Measurements from ENCODE around the gene EPB41L3. TPM values are rescaled to one million over a fixed set of nuclear protein-coding genes. Genes with fewer than 3 reads are reported as not detected.

The EPB41L3 gene
- 47.6 TPM for polyA plus RNA-seq (2013, experiment 1 of 2; ENCODE audit: insufficient read length)
- polyA plus RNA-seq (2013, experiment 2 of 2; ENCODE audit: insufficient read length), result 49.7 TPM

DNA sequence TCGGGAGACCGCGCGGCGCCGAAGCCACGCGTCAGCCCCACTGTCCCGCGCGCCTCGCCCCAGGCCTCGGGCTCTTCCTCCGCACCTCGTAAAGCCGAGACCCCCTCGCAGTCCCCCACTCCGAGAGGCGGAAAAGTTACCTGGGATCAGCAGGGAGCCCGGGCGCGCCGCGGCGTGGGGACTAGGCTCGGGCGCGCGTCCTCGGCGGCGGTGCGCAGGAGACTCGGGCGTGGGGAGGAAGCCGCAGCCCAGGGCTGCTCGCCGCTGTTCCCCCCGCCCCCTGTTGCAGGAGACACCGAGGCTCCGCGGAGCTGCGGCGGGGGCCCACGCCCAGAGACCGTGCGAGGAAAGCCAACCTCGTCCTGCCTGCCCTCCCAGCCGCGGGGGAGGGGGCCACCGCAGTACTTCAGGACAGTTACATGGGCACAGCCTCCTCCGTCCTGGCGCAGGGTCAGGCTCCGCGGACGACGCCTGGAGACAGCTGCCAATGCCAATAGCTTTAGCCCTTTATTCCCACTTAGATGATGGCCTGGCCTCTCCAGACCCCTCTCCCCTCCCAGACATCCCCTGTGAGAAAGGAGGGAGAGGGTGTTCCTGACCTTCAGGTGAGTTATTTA is at the start of gene EPB41L3:
Gene EPB41L3, minus strand, starts transcription at position 225 of the 617 bp plus-strand sequence. CDS start 54,814 bp downstream, outside the sequence.
- DNase-seq, result peak; percentile 45

DNA sequence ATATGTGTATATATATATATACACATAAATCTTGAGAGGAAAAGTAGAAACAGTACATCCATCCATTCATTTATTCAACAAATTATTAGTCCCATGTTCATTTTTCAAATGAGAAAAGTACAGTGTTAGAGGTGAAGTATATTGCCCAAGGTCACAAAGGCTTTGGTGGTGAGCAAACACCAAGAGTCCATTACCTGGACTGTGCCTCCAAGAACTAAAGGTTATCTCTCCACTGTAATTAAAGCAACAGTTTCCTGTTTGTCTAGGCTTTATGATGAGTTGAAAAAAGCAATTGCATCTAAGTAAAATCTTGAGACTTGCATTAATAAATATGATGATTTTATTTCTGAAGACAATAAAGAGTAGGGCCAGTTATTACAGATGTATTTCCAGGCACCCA is 44.7 kb upstream of the EPB41L3 start:
- DNase-seq, result no peak

DNA sequence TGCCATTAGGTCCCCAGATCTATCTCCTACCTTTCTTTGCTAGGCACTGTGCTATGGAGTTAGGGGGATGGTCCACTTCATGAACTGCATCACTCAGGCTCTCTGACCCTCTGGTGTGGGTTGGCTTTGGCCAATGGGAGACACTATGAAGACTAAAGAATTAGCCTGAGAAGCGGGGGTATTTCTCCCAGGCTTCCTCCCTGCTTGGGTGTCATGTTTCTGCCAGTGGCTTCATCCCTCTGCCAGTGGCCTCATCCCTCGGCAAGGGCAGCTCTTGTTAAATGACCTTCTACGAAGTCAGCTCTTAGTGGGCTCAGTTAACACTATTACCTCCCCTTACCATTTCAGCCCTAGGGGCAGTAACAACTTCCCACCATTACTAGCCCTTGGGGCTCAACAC is 41.9 kb upstream of the EPB41L3 start:
- DNase-seq, result no peak

- DNase-seq, result peak; percentile 73
Measured at GRCh38 chr18:5584746-5585417, 41.1 kb upstream of the EPB41L3 start.

DNA sequence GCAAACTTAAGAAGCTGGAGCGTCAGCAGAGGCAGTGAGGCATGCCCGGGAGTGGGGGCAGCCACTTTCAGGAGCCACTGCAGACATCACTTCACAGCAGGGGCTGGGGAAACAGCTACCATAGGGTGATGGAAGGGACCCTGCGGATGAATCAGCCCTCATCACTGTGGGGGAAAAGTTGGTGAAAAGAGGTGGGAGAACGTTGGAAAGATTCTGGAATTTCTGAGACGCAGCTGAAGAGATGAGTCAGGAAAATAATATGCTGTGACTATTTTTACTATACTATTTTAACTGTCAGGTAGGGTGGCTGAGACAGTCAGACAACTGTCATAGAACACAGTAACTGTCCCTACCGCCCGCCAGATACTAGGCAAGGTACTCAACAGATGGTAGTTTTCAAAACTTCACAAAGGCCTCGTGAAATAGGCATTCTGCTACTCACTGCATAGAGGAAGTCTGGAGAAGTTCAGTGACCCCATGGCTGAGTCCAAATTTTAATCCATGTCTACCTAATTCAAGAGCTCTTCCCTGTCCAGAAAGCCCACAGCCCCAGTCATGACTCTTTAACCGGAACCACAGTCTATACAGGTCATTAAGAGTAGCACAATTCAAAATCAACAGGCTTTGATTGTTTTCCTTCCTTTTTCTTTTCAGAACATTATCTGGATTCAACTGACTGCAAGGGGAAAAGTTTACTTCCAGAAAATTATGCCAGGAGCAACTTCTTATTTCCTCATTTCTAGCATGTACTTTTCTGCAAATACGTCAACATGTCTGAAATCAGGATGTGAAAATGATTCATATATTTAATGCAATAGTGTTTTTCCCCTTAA is 39.3 kb upstream of the EPB41L3 start:
- DNase-seq, result peak; percentile 74

DNA sequence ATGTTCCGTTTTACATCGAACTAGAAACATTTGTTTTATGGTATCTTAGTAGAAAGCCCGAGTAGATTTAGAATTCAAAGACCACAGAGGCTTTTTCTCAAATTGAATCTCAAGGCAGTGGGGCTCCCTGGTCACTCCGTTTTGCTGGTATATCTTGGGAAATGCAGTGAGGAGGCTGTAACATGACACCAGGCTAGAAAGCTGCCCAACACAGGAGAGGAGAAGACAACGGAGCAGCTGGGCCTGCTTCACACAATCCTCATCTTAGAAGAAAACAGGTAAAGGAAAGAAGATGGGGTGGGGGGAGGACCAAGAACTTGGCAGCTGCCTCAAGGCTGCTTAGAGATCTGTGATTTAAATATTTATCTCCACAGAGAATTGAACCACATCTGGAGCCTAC is 38.3 kb upstream of the EPB41L3 start:
- DNase-seq, result peak; percentile 63

GRCh38 chr18:5574843-5575242 is 31.0 kb upstream of the EPB41L3 start:
- no peak for DNase-seq

DNA sequence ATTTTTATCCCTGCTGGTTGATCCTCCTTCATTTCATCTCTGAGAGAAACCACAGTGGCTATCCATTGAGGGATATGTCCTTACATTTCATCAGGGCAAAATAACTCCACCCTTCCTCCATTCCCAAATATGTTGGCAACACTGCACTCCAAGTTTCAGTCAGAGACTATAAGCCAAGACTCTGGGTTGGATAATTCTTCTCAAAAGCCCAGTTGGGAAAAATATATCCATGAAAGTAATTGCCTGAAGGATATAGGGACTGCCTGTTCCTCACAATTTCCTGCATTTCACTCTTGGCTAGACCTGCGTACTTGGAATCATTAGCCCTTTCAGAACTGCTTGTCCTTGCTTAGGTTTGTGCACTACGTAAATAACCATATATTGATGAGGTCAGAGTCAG is 27.9 kb upstream of the EPB41L3 start:
- DNase-seq, result no peak

- peak; percentile 45 for DNase-seq
Measured at GRCh38 chr18:5570613-5571012, 26.8 kb upstream of the EPB41L3 start.

DNA sequence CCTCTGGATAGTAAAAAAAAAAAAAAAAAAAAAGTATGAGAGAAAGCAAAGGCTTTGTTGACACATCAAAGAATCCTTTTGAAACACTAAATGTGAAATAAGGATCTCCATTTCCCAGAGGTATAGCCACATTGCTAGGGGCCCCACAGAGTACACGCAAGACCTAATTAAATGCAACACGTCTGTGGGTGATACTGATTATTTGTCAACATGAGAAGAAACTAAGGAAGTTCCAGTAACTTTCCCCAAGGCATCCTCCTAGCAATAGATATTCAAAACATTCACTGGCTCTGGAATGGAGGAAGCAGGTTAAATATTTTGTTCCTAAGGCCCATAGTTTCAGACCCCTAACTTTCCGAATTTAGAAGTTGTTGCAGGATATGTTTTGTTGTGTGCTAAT is 24.6 kb upstream of the EPB41L3 start:
- no peak for DNase-seq

GRCh38 chr18:5558851-5559250 is 15.1 kb upstream of the EPB41L3 start:
- no peak for DNase-seq

DNA sequence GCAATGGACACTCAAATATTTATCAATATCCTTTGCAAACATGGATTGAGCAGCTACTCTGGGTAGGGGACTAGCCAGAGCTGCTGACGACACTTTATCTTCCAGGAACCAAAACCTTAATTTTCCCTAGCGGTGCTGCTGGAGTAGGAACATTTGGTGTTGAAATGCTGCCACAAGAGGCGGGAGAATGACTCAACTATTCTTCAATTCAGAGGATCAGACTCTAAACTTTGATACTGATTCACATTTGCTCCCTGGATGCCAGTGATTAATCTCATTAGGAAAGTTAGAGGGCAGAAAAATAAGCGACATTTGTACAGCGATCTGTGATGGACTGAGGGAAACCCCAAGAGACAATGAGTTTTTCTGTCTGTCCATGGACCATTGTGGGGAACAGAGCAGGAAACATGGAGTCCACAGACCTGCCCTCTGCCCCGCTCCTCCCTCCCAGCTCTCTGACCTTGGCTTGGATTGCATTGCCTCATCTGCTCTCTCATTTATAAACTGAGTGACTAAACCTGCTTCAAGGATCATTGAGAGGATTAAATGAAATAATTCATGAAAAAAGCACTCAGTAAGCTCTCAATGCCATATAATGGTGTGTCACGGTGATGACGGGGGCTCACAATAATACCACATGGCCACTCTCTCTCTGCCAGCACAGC is 12.6 kb upstream of the EPB41L3 start:
- DNase-seq, result peak; percentile 36

DNA sequence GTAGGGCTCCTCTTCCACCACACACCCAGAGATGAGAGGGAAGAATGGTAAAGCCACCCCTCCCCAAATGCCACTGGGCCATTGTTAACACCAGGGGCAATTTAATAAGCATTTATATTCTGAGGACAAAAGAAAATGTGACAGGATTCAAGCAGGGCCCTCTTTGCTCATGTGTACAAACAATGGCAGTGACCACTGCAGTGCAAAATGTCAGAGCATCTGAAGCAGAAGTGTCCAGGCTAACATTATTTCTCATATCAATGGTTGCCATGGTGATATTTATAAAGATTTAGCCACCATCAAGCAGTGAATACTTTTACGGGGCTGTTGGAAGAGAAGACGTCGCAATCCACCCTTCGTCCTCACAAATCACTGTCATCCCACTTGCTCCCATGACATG is 10.8 kb upstream of the EPB41L3 start:
- no peak for DNase-seq

- peak; percentile 69 for DNase-seq
Measured at GRCh38 chr18:5546660-5547059, 2.9 kb upstream of the EPB41L3 start.

GRCh38 chr18:5543036-5543680 is 639 bp downstream of the EPB41L3 start:
- no peak for DNase-seq

DNA sequence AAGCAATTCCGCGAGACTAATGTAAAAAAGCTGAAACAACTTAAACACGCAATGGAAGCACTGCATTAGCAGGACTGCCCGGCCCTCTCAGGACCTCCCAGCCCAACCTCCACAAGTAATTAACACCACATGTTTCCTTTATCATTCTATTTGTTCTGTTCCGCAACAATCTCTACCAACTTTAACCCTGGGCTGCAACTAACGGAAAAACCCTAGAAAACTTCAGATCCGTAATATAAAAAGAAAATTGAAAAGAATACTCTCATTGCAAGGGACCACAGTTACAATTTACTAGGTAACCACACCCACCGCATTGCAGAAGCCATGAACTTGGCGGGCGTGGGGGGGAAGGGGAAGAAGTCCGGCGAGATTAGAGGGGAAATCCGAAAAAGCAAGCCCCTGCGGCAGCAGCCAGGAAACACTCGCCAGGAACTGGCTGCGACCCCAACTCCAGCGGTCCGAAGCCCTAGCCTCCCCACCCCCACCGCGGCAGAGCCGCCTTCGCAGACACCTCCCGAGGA is 1.2 kb downstream of the EPB41L3 start:
- peak; percentile 63 for DNase-seq

GRCh38 chr18:5541644-5542043 is 2.2 kb downstream of the EPB41L3 start:
- DNase-seq, result no peak

- DNase-seq, result no peak
Measured at GRCh38 chr18:5539391-5539790, 4.4 kb downstream of the EPB41L3 start.

GRCh38 chr18:5538544-5538943 is 5.3 kb downstream of the EPB41L3 start:
- DNase-seq, result no peak

GRCh38 chr18:5537860-5538259 is 5.9 kb downstream of the EPB41L3 start:
- no peak for DNase-seq

DNA sequence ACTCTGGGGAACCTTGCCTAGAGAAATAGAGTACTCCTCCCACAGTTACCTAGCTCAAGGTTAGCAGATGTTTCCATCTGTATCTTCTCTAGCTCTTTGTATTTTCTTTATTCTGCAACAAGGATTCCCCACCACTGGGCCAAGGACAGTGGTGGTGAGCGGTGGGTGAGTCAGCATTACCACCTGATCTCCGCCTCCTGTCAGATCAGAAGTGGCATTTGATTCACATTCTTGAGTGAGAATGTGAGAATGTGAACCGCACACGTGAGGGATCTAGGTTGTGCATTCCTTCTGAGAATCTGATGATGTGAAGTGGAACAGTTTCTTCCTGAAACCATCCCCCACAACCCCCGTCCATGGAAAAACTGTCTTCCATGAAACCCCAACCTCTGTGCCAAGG is 9.0 kb downstream of the EPB41L3 start:
- DNase-seq, result no peak

DNA sequence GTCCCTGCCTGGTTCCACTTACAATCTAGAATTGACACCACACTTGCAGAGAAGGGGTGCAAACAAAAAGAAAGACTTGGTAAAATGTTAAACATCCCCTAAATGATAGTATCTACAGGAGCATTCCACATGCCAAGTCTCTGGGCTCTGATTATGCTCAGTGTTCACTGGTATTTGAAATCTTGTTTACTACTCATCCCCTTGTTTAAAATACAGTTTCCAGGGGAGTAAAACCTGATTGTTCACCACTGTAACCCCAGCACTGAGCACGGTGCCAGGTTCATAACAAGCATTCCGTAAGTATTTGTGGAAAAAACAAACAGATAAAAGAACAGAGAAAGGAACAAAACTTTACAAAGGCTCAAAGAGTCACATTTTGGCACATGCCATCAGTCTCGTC is 11.7 kb downstream of the EPB41L3 start:
- no peak for DNase-seq

Measured in fibroblast of skin of abdomen (primary cell).